NCI-H2107 treated with DMSO at 0.1 percent for 48 hours (cell line): ENCODE results near the gene KLLN.
"Not testable (repeated sequence)": the region's sequence is repeated elsewhere in the genome, so short reads cannot be mapped to it uniquely, and the experiment has no call there.

ENCODE experiments used
- DNase-seq: peaks from one replicate; lab custom pipeline; 2025; ENCODE audit not compliant: unreplicated experiment; lab: John Stamatoyannopoulos, UW

Gene KLLN

DNA sequence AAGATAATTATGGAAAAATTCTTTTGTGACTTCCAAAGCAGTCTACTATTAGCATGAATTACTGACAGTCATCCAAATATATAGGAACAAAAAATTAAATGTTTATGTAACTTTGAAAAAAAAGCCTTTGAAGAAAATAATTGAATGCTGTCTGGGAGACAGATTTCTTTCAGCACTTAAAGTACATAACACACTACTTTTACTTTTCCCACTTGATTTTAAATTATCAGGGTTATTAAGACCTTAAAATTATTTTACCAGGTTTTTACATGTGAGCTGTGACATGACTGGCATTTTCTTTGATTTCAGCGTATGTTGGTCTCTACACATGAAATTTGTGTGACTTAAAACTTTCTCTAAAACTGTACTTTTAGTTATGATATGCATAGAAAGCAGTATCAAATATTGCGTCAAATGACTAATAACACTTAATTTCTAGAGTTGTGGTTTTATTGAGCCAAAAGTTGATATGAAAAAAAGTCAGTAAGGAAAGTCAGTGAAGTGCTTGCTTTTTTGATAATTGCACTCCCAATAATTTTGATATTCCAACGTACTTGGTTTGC lies 3.2 kb upstream of the KLLN start:
- DNase-seq: no peak

DNA sequence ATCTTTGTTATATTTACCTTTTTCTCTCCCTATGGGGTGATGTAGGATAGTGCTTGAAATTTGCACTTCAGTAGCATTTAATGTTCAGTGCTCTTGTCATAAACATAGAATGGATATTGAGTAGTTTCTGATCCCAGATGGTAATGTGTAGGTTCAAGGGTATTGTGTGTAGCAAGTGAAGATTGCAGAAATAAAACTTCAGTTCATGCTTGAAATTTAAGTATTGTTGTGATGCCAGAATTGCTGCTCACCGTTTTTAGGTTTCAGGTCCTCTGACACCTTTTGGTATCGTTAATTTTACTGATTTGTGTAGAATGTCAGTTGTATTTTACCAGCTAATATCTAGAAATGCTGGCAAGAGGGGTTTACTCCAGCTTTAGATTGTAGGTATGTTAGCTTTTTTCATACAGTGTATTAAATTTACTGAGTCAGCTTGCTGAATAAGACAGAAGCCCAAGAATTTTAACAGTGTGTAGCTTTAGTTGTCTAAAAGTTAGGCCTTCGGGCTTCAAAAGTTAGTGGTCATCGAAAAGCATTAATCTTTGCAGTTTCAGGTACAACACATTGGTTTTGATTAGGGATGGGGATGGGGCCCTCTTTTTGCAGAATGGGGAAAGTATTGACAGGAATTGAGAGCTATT lies 2.0 kb upstream of the KLLN start:
- DNase-seq: no peak

GRCh38 chr10:87864496-87865059 lies 1.2 kb upstream of the KLLN start:
- no peak for DNase-seq

- not testable (repeated sequence) for DNase-seq
Measured at GRCh38 chr10:87863951-87864495, 690 bp upstream of the KLLN start.

GRCh38 chr10:87862679-87863052 lies 667 bp downstream of the KLLN start:
- no peak for DNase-seq

DNA sequence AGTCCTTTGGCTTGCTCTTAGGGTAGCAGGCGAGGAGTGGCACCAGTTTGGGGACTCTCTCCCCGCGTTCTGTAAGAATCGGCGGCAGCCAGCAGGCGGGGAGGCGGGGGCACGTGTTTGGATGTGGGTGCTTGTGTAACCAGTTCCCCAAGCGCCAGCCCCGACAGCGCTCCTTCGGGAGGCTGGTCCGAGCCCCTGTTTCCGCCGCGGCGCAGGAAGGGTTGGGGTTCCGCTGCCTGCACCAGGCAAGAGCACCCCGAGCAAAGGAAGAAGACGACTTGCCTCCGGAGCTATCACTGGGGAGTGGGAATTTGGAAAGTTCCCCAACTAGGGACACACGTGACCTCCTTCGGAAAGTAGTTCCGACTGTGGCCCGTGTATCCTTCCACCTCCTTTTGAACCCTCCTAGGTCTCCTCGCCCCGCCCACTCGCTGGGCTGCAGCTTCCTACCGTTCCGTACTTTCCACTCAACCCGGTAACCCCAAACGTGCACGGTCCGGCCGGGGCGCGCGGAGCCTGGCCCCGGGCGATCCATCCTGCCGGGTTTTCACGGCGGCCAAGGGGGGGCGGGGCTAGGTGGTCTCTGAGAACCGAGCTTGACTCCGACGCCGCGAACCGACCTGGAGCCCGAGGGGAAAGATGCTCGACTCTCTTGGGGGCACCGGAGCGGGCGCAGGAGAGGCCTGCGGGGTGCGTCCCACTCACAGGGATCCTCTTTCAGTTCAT lies 1.2 kb downstream of the KLLN start:
- peak; percentile 74 for DNase-seq

GRCh38 chr10:87861566-87861952 lies 1.8 kb downstream of the KLLN start:
- no peak for DNase-seq

DNA sequence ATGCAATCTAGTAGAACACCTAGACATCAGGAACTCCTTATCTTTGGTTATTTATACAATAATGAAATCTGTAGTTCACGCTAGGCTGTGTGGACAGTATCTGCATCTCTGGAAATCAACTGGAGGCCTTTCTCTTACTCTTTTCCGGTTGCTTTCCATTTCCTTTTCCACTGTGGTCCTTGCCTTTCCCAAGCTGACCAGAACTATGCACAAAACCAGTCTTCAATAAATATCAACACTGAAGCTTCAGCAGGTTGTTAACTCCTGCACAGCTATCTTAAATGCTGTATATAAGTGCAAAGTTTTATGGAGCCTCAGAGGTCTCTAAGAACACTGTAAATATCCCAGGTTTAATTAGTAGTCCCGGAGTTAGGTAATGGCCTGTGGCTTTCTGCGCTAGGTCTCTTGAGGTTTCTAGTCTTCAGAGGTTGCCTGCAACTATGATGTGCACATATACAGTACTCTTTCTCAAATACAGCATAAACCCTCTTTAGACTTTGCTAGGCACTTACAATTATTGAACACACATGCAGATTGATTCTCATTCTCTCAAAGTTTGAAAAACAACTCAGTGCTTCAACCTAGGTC lies 2.4 kb downstream of the KLLN start:
- no peak for DNase-seq

DNA sequence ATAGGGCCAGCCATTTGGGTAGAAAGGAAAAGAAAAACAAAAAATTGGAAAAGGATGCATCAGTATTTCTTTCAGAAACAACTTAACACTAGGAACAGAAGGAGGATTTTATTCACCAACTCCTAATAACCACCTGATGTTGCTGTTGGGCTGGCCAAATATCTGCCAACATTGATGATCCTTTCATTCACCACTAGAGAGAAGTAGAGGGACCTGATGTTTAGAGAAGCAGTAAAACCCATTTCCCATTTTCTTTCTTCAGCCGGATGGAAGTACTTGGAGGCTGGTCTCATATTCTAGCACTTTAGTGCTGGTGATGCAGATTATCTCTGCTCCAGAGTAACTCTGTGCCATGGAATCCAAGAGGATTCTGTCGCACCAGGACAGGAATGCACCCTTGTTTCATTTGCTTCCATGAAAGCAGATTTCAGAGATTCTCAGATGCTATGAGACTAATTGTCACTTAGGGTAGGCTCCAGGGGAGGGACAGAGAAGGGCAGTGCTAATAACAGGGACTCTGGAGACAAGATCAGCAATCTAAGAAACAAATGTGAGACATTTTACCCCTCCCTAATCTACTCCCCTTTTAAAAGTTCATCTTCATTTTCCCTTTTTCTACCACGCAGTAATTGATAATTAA lies 3.1 kb downstream of the KLLN start:
- peak; percentile 41 for DNase-seq

- not testable (repeated sequence) for DNase-seq
Measured at GRCh38 chr10:87855665-87856064, 7.7 kb downstream of the KLLN start.

DNA sequence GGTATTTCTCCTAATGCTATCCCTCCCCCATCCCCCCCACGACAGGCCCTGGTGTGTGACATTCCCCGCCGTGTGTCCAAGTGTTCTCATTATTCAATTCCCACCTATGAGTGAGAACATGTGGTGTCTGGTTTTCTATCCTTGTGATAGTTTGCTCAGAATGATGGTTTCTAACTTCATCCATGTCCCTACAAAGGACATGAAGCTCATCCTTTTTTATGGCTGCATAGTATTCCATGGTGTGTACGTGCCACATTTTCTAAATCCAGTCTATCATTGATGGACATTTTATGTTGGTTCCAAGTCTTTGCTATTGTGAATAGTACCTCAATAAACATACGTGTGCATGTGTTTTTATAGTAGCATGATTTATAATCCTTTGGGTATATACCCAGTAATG lies 8.1 kb downstream of the KLLN start:
- DNase-seq: not testable (repeated sequence)

GRCh38 chr10:87852089-87852488 lies 11.2 kb downstream of the KLLN start:
- no peak for DNase-seq

GRCh38 chr10:87850742-87851205 lies 12.6 kb downstream of the KLLN start:
- DNase-seq: peak; percentile 50

GRCh38 chr10:87849001-87849400 lies 14.3 kb downstream of the KLLN start:
- DNase-seq: no peak

GRCh38 chr10:87847550-87847949 lies 15.8 kb downstream of the KLLN start:
- no peak for DNase-seq

DNA sequence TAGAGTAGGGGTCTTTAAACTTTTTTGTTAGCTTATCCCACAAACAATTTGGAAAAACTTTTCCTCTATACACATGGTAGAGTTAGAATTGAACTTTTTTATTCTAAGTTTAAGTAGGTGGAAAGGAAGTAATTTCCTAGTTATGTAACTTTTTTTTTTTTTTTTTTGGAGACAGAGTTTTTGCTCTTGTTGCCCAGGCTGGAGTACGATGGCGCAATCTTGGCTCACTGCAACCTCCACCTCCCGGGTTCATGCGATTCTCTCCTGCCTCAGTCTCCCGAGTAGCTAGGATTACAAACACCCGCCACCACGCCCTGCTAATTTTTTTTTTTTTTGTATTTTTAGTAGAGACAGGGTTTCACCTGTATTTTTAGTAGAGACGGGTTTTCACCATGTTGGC lies 16.6 kb downstream of the KLLN start:
- not testable (repeated sequence) for DNase-seq

DNA sequence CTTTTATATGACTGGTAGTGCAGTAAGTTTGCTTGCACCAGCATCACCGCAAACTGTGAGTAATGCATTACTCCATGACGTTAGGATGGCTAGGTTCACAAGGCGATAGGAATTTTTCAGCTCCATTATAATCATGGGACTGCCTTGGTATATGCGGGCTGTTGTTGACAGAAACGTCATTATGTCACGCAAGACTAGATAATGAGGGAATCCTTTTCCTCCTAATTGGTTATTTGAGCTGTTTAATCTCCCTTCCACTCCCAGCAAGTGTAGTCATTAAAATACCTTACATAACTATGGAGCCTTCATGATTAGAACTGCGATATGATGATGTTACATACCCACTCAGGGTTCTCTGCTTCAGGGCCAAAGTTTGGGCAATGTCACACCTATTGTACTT lies 17.3 kb downstream of the KLLN start:
- no peak for DNase-seq

DNA sequence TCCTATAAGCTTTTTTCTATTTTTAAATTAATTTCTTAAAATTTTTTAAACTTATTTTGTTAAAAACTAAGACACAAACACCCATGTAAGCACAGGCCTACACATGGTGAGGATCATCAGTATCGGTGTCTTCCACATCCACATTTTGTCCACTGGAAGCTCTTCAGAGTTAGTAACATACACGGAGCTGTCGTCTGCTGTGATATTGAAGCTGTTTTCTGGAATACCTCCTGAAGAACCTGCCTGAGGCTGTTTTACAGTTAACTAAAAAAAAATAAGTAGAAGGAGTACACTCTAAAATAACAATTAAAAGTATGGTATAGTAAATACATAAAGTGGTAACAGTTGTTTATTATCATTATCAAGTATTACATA lies 17.7 kb downstream of the KLLN start:
- DNase-seq: no peak

- DNase-seq: no peak
Measured at GRCh38 chr10:87844837-87845623, 18.3 kb downstream of the KLLN start.

- DNase-seq: no peak
Measured at GRCh38 chr10:87843714-87844113, 19.6 kb downstream of the KLLN start.
